Stimulated activated naive B cell treated with anti-CD40 and anti-IgM and Interleukin-4, amounts not matched to agents 10 μg/mL and 1 μg/mL and 100 μg/mL, for 72 hours (primary cell): ENCODE results near the gene AKAP8L.
"Not testable (repeated sequence)": the region's sequence is repeated elsewhere in the genome, so short reads cannot be mapped to it uniquely, and the experiment has no call there.

Experiments
- ATAC-seq, 2 donors: fragments of 150-1000 bp; cut with Tn5 transposase; replicated peaks; 2 replicates each; pipeline ENCODE4 v1.10.0; 2021; ENCODE audit warnings: moderate library complexity in 1 of 2
- DNase-seq: peaks from one replicate; pipeline ENCODE4 v3.0.0; 2021
- H3K27ac Mint-ChIP-seq: one replicate; pipeline ENCODE4 v1.8.0; 2022; ENCODE audit warnings: mild to moderate bottlenecking, mixed read lengths
- H3K27me3 Mint-ChIP-seq, 2 donors: one replicate each; pipeline ENCODE4 v1.8.0; 2022; ENCODE audit warnings: mixed read lengths in 2 of 2
- H3K36me3 Mint-ChIP-seq, 2 donors: one replicate each; pipeline ENCODE4 v1.8.0; 2022; ENCODE audit warnings: mixed read lengths in 2 of 2, mild to moderate bottlenecking in 1 of 2
- H3K4me1 Mint-ChIP-seq, 2 donors: one replicate each; pipeline ENCODE4 v1.8.0; 2022; ENCODE audit warnings: mixed read lengths in 2 of 2, mild to moderate bottlenecking in 1 of 2
- H3K4me3 Mint-ChIP-seq, 2 donors: one replicate each; pipeline ENCODE4 v1.8.0; 2022; ENCODE audit warnings: mild to moderate bottlenecking in 2 of 2, mixed read lengths in 2 of 2, moderate library complexity in 1 of 2
- H3K9me3 Mint-ChIP-seq, 2 donors: one replicate each; pipeline ENCODE4 v1.8.0; 2022; ENCODE audit warnings: mixed read lengths in 2 of 2, mild to moderate bottlenecking in 1 of 2

Gene AKAP8L

GRCh38 chr19:15423130-15423529 is 4.3 kb upstream of the AKAP8L start:
- H3K27ac Mint-ChIP-seq, result no peak overlapping the region
- H3K36me3 Mint-ChIP-seq, result peaks cover 46 to 58% of the 10 kb centered on the region in 2 donors
- H3K9me3 Mint-ChIP-seq, result peaks cover 2 to 3% of the 10 kb centered on the region in 2 donors
- no peak for DNase-seq
- H3K4me1 Mint-ChIP-seq, result peaks cover 9 to 16% of the 10 kb centered on the region in 2 donors
- ATAC-seq, result no peak
- H3K4me3 Mint-ChIP-seq, result no peak overlapping the region
- H3K27me3 Mint-ChIP-seq, result no peaks in the 10 kb centered on the region

DNA sequence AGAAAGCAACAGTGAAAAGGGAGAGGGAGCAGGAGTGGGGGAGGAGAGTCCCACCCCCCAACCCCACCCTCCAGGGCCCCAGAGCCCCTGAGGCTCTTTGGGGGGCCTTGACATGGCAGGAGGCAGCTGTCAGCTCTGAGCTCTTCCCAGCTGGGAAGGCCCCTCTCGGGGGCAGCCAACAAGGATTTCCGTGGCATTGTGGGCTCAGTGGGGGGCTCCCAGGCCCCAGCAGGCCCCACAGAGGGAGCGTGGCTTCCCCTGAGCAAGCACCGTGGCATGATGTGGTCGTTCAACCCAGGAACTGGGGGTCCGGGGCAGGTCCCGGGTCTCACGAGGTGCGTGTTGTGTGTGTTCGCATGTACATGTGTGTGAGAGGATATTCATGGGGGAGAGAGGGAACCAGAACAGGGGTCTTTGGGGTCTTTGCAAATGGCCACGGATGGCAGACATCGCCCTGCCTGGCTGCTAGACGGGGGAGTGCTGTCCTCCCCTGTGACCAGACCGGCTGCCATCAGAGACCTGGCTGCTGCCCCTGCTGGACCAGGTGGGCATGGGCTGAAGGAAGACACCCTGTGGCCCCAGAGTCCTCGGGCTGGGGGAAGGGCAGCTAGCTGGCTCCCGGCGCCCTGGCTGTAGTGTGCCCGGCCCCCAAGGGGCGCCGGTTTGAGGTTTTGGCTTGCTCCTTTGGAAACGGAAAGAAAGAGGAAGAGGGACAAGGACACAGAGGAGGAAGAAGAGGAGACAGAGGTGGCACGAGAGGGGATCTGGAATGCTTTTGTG is 3.7 kb upstream of the AKAP8L start:
- H3K4me1 Mint-ChIP-seq, result peaks cover 12 to 16% of the 10 kb centered on the region in 2 donors
- no peaks in the 10 kb centered on the region for H3K27me3 Mint-ChIP-seq
- H3K36me3 Mint-ChIP-seq, result peaks cover 44 to 53% of the 10 kb centered on the region in 2 donors
- no peak for ATAC-seq
- H3K9me3 Mint-ChIP-seq, result peaks cover 2 to 3% of the 10 kb centered on the region in 2 donors
- no peak overlapping the region for H3K27ac Mint-ChIP-seq
- H3K4me3 Mint-ChIP-seq, result no peak overlapping the region
- no peak for DNase-seq

- no peak for DNase-seq
- Mint-ChIP-seq H3K9me3 (peaks cover 2 to 3% of the 10 kb centered on the region in 2 donors), H3K36me3 (peaks cover 39 to 46% of the 10 kb centered on the region in 2 donors), H3K4me1 (peaks cover 15 to 20% of the 10 kb centered on the region in 2 donors), H3K27ac (no peak overlapping the region), H3K27me3 (no peaks in the 10 kb centered on the region), H3K4me3 (no peak overlapping the region)
- no peak for ATAC-seq
Observed at GRCh38 chr19:15421721-15422260, 3.0 kb upstream of the AKAP8L start.

- Mint-ChIP-seq H3K27me3 (no peaks in the 10 kb centered on the region), H3K9me3 (peaks cover 2 to 3% of the 10 kb centered on the region in 2 donors), H3K27ac (no peak overlapping the region), H3K36me3 (peaks cover 38 to 46% of the 10 kb centered on the region in 2 donors), H3K4me3 (no peak overlapping the region), H3K4me1 (peaks cover 20 to 26% of the 10 kb centered on the region in 2 donors)
- no peak for ATAC-seq
- no peak for DNase-seq
Observed at GRCh38 chr19:15421136-15421695, 2.4 kb upstream of the AKAP8L start.

- Mint-ChIP-seq H3K36me3 (peaks cover 39 to 48% of the 10 kb centered on the region in 2 donors), H3K9me3 (peaks cover 2 to 3% of the 10 kb centered on the region in 2 donors)
- DNase-seq, result no peak
Observed at GRCh38 chr19:15419413-15420025, 731 bp upstream of the AKAP8L start.

GRCh38 chr19:15418231-15418578 is 583 bp downstream of the AKAP8L start:
- peaks cover 27 to 36% of the 10 kb centered on the region in 2 donors for H3K36me3 Mint-ChIP-seq
- DNase-seq, result no peak

More at GRCh38 chr19:15419413-15420025, 731 bp upstream of the AKAP8L start:
- H3K4me3 Mint-ChIP-seq, result peak overlapping the region; percentile 98 to 99
- ATAC-seq, result no peak
- H3K27ac Mint-ChIP-seq, result peak overlapping the region; percentile 100
- peaks cover 24 to 34% of the 10 kb centered on the region in 2 donors for H3K4me1 Mint-ChIP-seq
- H3K27me3 Mint-ChIP-seq, result no peaks in the 10 kb centered on the region

GRCh38 chr19:15417699-15418098 is 1.1 kb downstream of the AKAP8L start:
- H3K9me3 Mint-ChIP-seq, result no peaks in the 10 kb centered on the region
- peaks cover 30 to 39% of the 10 kb centered on the region in 2 donors for H3K4me1 Mint-ChIP-seq
- DNase-seq (no peak), ATAC-seq (no peak)
- peaks cover 22 to 31% of the 10 kb centered on the region in 2 donors for H3K36me3 Mint-ChIP-seq
- no peaks in the 10 kb centered on the region for H3K27me3 Mint-ChIP-seq
- peak overlapping the region; percentile 100 for H3K27ac Mint-ChIP-seq
- H3K4me3 Mint-ChIP-seq, result peak overlapping the region; percentile 98 to 99

More at GRCh38 chr19:15418231-15418578, 583 bp downstream of the AKAP8L start:
- H3K4me1 Mint-ChIP-seq, result peaks cover 26 to 39% of the 10 kb centered on the region in 2 donors
- ATAC-seq, result no peak
- H3K9me3 Mint-ChIP-seq, result no peaks in the 10 kb centered on the region
- H3K27ac Mint-ChIP-seq, result peak overlapping the region; percentile 100
- H3K4me3 Mint-ChIP-seq, result peak overlapping the region; percentile 98 to 99
- no peaks in the 10 kb centered on the region for H3K27me3 Mint-ChIP-seq

DNA sequence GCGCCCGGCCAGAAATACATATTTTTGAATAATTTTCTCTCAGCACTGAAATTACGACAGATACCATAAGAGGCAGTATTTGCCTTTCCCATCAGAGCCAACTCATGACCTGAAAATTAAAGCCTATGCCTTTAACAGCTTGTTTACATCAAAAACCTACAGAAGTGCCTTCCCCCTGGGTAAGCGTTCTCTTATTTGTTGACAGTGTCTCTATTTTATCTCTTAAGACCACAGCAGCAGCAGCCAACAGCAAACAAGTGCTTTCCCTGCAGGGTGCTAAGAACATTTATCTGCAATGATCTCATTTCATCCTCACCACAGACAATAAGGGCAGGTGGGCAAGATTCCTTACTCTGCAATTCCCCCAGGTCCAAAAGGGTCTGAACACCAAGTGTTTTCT is 6.0 kb downstream of the AKAP8L start:
- H3K36me3 Mint-ChIP-seq, result peaks cover 20 to 30% of the 10 kb centered on the region in 2 donors
- H3K4me3 Mint-ChIP-seq, result no peak overlapping the region
- ATAC-seq (no peak), DNase-seq (no peak)
- H3K27ac Mint-ChIP-seq, result no peak overlapping the region
- peaks cover 23 to 30% of the 10 kb centered on the region in 2 donors for H3K4me1 Mint-ChIP-seq
- H3K27me3 Mint-ChIP-seq, result no peaks in the 10 kb centered on the region
- H3K9me3 Mint-ChIP-seq, result no peaks in the 10 kb centered on the region

- not testable (repeated sequence) for H3K9me3 Mint-ChIP-seq, ATAC-seq, H3K27ac Mint-ChIP-seq, DNase-seq, H3K4me3 Mint-ChIP-seq, H3K27me3 Mint-ChIP-seq
- peaks cover 17 to 26% of the 10 kb centered on the region in 2 donors for H3K36me3 Mint-ChIP-seq
- H3K4me1 Mint-ChIP-seq, result peaks cover 13 to 20% of the 10 kb centered on the region in 2 donors
Observed at GRCh38 chr19:15411351-15411750, 7.4 kb downstream of the AKAP8L start.

- Mint-ChIP-seq H3K27me3 (no peaks in the 10 kb centered on the region), H3K27ac (peak overlapping the region; percentile 52), H3K9me3 (no peaks in the 10 kb centered on the region), H3K36me3 (peaks cover 26 to 52% of the 10 kb centered on the region in 2 donors), H3K4me3 (peak overlapping the region in 1 of 2 donors; percentile 0), H3K4me1 (peaks cover 22 to 28% of the 10 kb centered on the region in 2 donors)
- ATAC-seq, result peak; percentile 14 to 29
- DNase-seq, result no peak
Observed at GRCh38 chr19:15404780-15405211, 14.0 kb downstream of the AKAP8L start.

DNA sequence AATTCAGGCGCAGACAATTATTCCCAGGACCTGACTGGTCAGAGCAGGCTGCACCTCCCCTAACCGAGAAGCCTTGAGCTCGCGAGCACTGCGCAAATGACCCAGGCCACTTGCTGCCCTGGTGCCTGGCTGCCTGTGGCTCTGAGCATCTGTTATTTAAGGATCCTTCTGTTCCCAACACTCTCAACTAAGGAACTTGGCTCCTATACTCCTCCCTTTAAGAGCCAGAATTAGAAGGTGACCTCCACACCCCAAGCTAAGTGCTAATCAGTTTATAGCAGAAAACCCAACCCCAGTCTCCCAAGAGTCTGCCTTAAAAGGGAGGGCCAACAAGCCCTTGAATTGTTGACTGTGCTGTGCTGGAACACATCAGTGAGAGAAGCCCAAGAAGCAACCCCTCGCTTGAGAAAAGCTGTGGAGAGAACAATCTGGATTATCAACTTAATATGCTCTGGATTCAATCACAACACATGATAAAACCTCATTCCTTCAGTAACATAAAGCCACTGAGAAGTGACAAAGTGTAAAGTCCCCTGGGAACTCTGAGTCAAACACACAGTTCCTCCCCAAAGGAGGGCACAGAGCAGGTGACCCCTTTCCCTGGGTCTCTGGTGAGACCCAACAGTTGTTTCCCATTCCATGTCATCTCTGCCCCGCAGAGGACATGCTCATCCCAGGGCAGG is 14.6 kb downstream of the AKAP8L start:
- peak overlapping the region; percentile 52 for H3K27ac Mint-ChIP-seq
- no peaks in the 10 kb centered on the region for H3K27me3 Mint-ChIP-seq
- DNase-seq (no peak), ATAC-seq (peak; percentile 46 to 54)
- peaks cover 30 to 46% of the 10 kb centered on the region in 2 donors for H3K36me3 Mint-ChIP-seq
- H3K4me1 Mint-ChIP-seq, result peaks cover 22 to 28% of the 10 kb centered on the region in 2 donors
- H3K9me3 Mint-ChIP-seq, result no peaks in the 10 kb centered on the region
- H3K4me3 Mint-ChIP-seq, result peak overlapping the region in 1 of 2 donors; percentile 0

DNA sequence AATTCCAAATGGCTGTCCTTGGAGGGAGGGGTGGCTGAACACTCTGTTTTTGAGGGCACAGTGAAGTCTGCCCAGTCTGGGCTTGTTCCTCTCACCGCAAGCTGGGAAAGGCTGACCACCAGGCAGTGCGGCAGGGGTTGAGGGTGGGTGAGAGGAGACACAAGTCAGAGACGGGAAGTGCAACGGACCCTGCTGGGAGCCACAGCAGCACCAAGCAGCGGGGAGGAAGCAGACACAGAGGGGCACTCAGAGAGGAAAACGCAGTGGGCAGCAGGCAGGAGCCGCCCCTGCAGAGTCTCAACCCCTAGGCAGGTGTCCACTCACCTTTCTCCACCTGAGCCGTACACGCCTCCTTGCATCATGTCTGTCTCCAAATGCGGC is 15.6 kb downstream of the AKAP8L start:
- Mint-ChIP-seq H3K27ac (peak overlapping the region; percentile 25), H3K4me1 (peaks cover 22 to 28% of the 10 kb centered on the region in 2 donors), H3K9me3 (no peaks in the 10 kb centered on the region), H3K36me3 (peaks cover 28 to 41% of the 10 kb centered on the region in 2 donors), H3K27me3 (no peaks in the 10 kb centered on the region), H3K4me3 (no peak overlapping the region)
- ATAC-seq (no peak), DNase-seq (no peak)

DNA sequence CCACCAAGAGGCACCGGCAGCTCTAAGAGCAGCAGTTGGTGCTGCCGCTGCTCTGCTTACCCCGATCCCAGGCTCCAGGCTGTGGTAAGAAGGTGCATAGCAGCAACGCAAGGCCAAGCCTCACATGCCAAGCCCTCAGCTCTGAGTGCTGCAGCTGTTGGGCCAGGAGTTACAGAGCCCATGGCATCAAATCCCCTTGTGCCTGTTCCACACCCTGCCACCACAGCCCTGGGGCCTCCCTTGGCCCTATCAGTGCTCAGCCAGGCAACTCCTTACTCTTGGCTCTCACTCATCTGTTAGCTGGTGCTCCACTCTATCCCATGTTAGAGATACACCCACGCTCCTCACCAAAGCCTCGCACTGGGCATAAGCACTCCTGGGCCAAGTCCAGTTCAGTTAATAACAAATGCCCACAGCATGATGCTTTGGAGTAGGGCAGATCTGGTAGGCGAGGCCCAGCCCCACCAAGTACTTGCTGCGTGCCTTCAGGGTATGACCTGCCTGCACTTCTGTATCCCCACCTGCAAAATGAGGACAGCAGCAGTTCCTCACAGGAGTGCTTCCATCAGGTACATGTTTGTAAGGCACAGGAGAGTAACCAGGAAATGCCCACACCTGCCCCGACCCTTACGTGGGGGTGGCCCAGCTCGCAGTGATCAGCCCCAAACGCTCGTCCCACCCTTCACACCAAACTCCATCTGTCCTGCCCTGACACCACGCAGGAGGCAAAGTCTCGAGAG is 16.2 kb downstream of the AKAP8L start:
- Mint-ChIP-seq H3K27ac (peak overlapping the region; percentile 25), H3K27me3 (no peaks in the 10 kb centered on the region), H3K4me1 (peaks cover 22 to 28% of the 10 kb centered on the region in 2 donors), H3K4me3 (no peak overlapping the region), H3K36me3 (peaks cover 30 to 47% of the 10 kb centered on the region in 2 donors), H3K9me3 (no peaks in the 10 kb centered on the region)
- DNase-seq (no peak), ATAC-seq (no peak)
